Ascending aorta (tissue), 2 donors: Measurements from ENCODE around the gene KCNE1. TPM values are rescaled to one million over a fixed set of nuclear protein-coding genes. Genes with fewer than 3 reads are reported as not detected.

ENCODE experiments used
- DNase-seq, 2 donors: peaks; one replicate each; pipeline ENCODE4 v3.0.0-alpha.2; 2019; ENCODE audit warnings: low spot score in 2 of 2
- H3K27ac ChIP-seq, 2 donors: fragments of 200-600 bp; sonication (generic); one replicate each; pipeline ENCODE4 v1.5.1; 2016 to 2017; ENCODE audit warnings: mild to moderate bottlenecking in 1 of 2
- H3K27me3 ChIP-seq: fragments of 200-600 bp; sonication (generic); one replicate; pipeline ENCODE4 v1.5.1; 2017
- H3K36me3 ChIP-seq, 2 donors: fragments of 200-600 bp; sonication (generic); one replicate each; pipeline ENCODE4 v1.5.1; 2016
- H3K4me1 ChIP-seq, 2 donors: fragments of 200-600 bp; sonication (generic); one replicate each; pipeline ENCODE4 v1.5.1; 2016 to 2017; ENCODE audit warnings: mild to moderate bottlenecking in 1 of 2
- H3K4me3 ChIP-seq, 2 donors: fragments of 200-600 bp; sonication (generic); one replicate each; pipeline ENCODE4 v1.5.1; 2016 to 2017; ENCODE audit warnings: mild to moderate bottlenecking in 1 of 2
- H3K9me3 ChIP-seq, 2 donors: fragments of 200-600 bp; sonication (generic); one replicate each; pipeline ENCODE4 v1.5.1; 2016
- intact Hi-C: fragments of 100-400 bp; cut with DNase I; formaldehyde crosslinking; loops from one replicate; pipeline ENCODE4 v1.15.1; 2023
- total RNA-seq: library from RNA; depleted of rRNA; stranded (reverse); fragments of >200 nt; gene quantifications from one replicate; pipeline ENCODE4 v1.1.0, GENCODE V29; 2016
- TF ChIP-seq, protein P1 (sequence below), 3 experiments: fragments of 200-600 bp in 2 of 3; fragments of 450-650 bp in 1 of 3; sonication (generic) in 2 of 3; IDR thresholded peaks; one replicate each; pipeline ENCODE4 v1.5.1; 2016 to 2019; ENCODE audit warnings: antibody characterized with exemption in 3 of 3, mild to moderate bottlenecking in 1 of 3, moderate library complexity in 1 of 3

The KCNE1 gene
- total RNA-seq, 1 donor from 2014 or later = 5.7 TPM

DNA sequence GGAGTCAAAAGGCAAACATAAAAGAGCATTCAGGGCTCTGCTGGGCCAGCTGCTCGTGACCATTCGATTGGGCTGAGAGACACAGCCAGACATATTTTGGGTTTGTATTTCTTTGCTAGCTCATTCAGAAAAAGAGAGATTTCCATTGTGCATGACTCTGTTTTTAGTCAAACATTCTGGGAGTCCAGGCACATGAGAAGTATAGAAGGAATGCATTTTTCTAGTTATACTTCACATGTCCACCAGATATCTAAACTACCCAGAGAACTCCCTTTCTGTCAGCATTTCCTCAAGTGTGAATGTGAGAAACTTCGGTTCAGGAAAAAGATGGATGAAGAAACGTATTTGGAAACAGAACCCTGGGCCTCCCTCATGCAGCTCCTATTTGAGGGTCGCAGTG lies 6.3 kb upstream of the KCNE1 start:
- DNase-seq = no peak
- Histone ChIP-seq H3K4me1 (peaks cover 0 to 22% of the 10 kb centered on the region in 2 donors), H3K9me3 (no peaks in the 10 kb centered on the region), H3K4me3 (no peak overlapping the region), H3K27me3 (no peaks in the 10 kb centered on the region), H3K36me3 (peaks cover 19 to 32% of the 10 kb centered on the region in 2 donors), H3K27ac (peak overlapping the region; percentile 35 to 61)
- TF ChIP-seq, protein P1, sequence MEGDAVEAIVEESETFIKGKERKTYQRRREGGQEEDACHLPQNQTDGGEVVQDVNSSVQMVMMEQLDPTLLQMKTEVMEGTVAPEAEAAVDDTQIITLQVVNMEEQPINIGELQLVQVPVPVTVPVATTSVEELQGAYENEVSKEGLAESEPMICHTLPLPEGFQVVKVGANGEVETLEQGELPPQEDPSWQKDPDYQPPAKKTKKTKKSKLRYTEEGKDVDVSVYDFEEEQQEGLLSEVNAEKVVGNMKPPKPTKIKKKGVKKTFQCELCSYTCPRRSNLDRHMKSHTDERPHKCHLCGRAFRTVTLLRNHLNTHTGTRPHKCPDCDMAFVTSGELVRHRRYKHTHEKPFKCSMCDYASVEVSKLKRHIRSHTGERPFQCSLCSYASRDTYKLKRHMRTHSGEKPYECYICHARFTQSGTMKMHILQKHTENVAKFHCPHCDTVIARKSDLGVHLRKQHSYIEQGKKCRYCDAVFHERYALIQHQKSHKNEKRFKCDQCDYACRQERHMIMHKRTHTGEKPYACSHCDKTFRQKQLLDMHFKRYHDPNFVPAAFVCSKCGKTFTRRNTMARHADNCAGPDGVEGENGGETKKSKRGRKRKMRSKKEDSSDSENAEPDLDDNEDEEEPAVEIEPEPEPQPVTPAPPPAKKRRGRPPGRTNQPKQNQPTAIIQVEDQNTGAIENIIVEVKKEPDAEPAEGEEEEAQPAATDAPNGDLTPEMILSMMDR (IDR thresholded peaks at IDR 0.05) = no peak
- intact Hi-C loops = no loop called here

GRCh38 chr21:34517491-34518245 lies 5.7 kb upstream of the KCNE1 start:
- Histone ChIP-seq H3K27ac (peak overlapping the region; percentile 35 to 61), H3K27me3 (no peaks in the 10 kb centered on the region), H3K4me3 (no peak overlapping the region), H3K4me1 (peaks cover 0 to 16% of the 10 kb centered on the region in 2 donors), H3K9me3 (no peaks in the 10 kb centered on the region), H3K36me3 (peaks cover 19 to 32% of the 10 kb centered on the region in 2 donors)
- TF ChIP-seq, protein P1 (IDR thresholded peaks at IDR 0.05) = no peak
- intact Hi-C loops = no loop called here
- DNase-seq = no peak

- TF ChIP-seq, protein P1 (IDR thresholded peaks at IDR 0.05) = no peak
- Histone ChIP-seq H3K27me3 (no peaks in the 10 kb centered on the region), H3K4me3 (no peak overlapping the region), H3K4me1 (peaks cover 0 to 11% of the 10 kb centered on the region in 2 donors), H3K9me3 (no peaks in the 10 kb centered on the region), H3K36me3 (peaks cover 19 to 32% of the 10 kb centered on the region in 2 donors), H3K27ac (no peak overlapping the region)
- no peak for DNase-seq
- intact Hi-C loops = no loop called here
These were observed 5.0 kb upstream of the KCNE1 start for GRCh38 chr21:34517039-34517438.

GRCh38 chr21:34514576-34515115 lies 2.6 kb upstream of the KCNE1 start:
- Histone ChIP-seq H3K27me3 (no peaks in the 10 kb centered on the region), H3K9me3 (no peaks in the 10 kb centered on the region), H3K4me3 (no peak overlapping the region), H3K4me1 (peaks cover 0 to 9% of the 10 kb centered on the region in 2 donors), H3K27ac (peak overlapping the region; percentile 9 to 67), H3K36me3 (peaks cover 5 to 15% of the 10 kb centered on the region in 2 donors)
- TF ChIP-seq, protein P1 (IDR thresholded peaks at IDR 0.05) = no peak
- intact Hi-C loops = no loop called here
- no peak for DNase-seq

DNA sequence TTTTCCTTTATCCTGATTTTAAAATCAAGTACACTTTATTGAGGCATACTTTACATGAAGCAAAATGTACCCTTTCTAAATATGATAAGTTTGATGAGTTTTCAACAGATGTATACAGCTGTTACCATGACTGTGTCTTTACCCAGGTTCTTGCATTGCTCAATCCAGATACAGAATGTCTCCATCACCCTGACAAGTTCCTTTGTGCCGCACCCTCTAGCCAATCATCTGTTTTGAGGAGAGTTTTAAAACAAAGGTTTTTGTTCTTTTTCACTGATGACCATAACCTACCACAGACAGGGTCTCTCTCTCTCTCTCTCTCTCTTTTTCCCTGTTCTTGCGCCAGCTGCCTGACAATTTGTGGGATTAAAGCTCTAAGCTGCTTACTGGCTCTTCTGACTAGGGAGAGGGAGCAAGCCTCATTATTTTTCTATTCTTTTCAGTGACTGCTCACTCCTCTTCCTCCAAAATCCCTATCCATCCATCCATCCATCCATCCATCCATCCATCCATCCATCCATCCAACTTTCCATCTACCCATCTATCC lies 1.2 kb upstream of the KCNE1 start:
- TF ChIP-seq, protein P1 (IDR thresholded peaks at IDR 0.05) = no peak

More for the DNA sequence above, 1.2 kb upstream of the KCNE1 start:
- DNase-seq = no peak
- no peak overlapping the region for H3K4me3 ChIP-seq
- no peak overlapping the region for H3K27ac ChIP-seq
- no peaks in the 10 kb centered on the region for H3K9me3 ChIP-seq
- intact Hi-C loops = no loop called here
- no peaks in the 10 kb centered on the region for H3K27me3 ChIP-seq
- peaks cover 5 to 8% of the 10 kb centered on the region in 2 donors for H3K36me3 ChIP-seq
- H3K4me1 ChIP-seq = peaks cover 0 to 3% of the 10 kb centered on the region in 2 donors
